ENCODE data around the gene PROB1. TPM values are rescaled to one million over a fixed set of nuclear protein-coding genes. Genes with fewer than 3 reads are reported as not detected.

PROB1 gene
- total and polyA plus RNA-seq, 2 of the 8 experiments (the other 6 are each of a cell fraction or from before 2014, with no cell fraction given): 0.89 to 3.1 TPM

DNA sequence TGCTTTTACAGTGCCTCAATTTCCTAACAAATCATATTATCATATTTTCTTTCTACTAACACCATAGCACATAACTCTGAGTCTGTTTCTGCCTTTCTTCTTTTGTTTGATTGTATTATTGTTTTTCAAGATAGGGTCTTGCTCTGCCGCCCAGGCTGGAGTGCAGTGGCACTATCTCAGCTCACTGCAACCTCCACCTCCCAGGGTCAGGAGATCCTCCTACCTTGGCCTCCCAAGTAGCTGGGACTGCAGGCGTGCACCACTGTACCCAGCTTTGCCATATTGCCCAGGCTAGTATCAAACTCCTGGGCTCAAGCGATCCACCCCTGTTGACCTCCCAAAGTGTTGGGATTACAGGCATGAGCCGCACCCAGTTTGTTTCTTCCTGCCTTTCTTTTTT lies 34.5 kb downstream of the PROB1 start:
- CTCF ChIA-PET (ENCODE audit: partially characterized antibody): interaction anchor here (1.1 kb wide), 2 partner anchors 31 to 87 kb away, joined by 3 to 4 read pairs; no protein-coding TSS in a partner anchor
- no peak overlapping the region for H2BK120ac ChIP-seq (replicated peaks; ENCODE audit: low read depth, low read length)
- POLR2A ChIA-PET (ENCODE audit: partially characterized antibody): interaction anchor here (1.8 to 2.6 kb wide), 2 partner anchors 13 to 67 kb away, joined by 3 to 9 read pairs; partner anchors contain the start of gene MATR3

More for the DNA sequence above, 34.5 kb downstream of the PROB1 start:
- Histone ChIP-seq H2BK5ac (ENCODE audit: low read depth, low read length) (no peak overlapping the region), H3K4ac (replicated peaks; ENCODE audit: insufficient read length, low read depth, low read length) (no peak overlapping the region), H3K36me3 (ENCODE audit: control insufficient read depth in 2 of 4, insufficient read depth in 4 of 4, low read length in 3 of 4) (peaks cover 13 to 20% (median 18%) of the 10 kb centered on the region in 4 experiments), H3K18ac (ENCODE audit: extremely low read depth, low read length) (no peak overlapping the region), H2BK15ac (ENCODE audit: low read length) (no peak overlapping the region), H3K14ac (ENCODE audit: insufficient read length) (no peak overlapping the region), H4K91ac (replicated peaks; ENCODE audit: insufficient read length, low read length) (no peak overlapping the region), H2AFZ (ENCODE audit: low read length) (no peak overlapping the region), H3K23ac (ENCODE audit: insufficient read length) (no peak overlapping the region), H3K27me3 (replicated peaks in 1 of 4; ENCODE audit: control insufficient read depth in 3 of 4, extremely low read depth in 1 of 4, insufficient read depth in 3 of 4, low read length in 3 of 4) (no peaks in the 10 kb centered on the region), H3K4me2 (ENCODE audit: insufficient read depth in 1 of 2, low read depth in 2 of 2, low read length in 2 of 2) (no peak overlapping the region), H3K79me2 (ENCODE audit: control insufficient read depth in 1 of 2, insufficient read depth in 2 of 2, low read length in 2 of 2) (peaks cover 12 to 67% of the 10 kb centered on the region in 2 experiments), H2AK5ac (ENCODE audit: low read depth, low read length) (no peak overlapping the region), H3K4me1 (replicated peaks in 1 of 4; ENCODE audit: control insufficient read depth in 3 of 4, insufficient read depth in 4 of 4, low read length in 3 of 4) (no peaks in the 10 kb centered on the region), H4K20me1 (replicated peaks in 1 of 2; ENCODE audit: control insufficient read depth in 1 of 2, insufficient read depth in 2 of 2, low read length in 2 of 2) (peaks cover 8 to 10% of the 10 kb centered on the region in 2 experiments), H3K9me3 (ENCODE audit: insufficient read depth in 2 of 2, low read depth in 1 of 2, low read length in 1 of 2) (no peaks in the 10 kb centered on the region), H3K9ac (replicated peaks in 1 of 4; ENCODE audit: extremely low read depth in 1 of 4, low read depth in 3 of 4, low read length in 3 of 4) (no peak overlapping the region), H3K23me2 (ENCODE audit: low read depth, low read length) (no peaks in the 10 kb centered on the region), H3K79me1 (ENCODE audit: low read depth, low read length) (peaks cover 8% of the 10 kb centered on the region; the same call in 1 of the 2 replicates), H3K27ac (ENCODE audit: low read depth, low read length) (no peak overlapping the region), H2BK20ac (ENCODE audit: low read length) (no peak overlapping the region), H4K5ac (ENCODE audit: insufficient read length, low read depth, low read length) (no peak overlapping the region), H3K4me3 (ENCODE audit: extremely low read depth in 1 of 4, insufficient read depth in 2 of 4, low read depth in 3 of 4, low read length in 4 of 4) (no peak overlapping the region), H2BK12ac (ENCODE audit: low read depth, low read length) (no peak overlapping the region), H3K56ac (replicated peaks; ENCODE audit: insufficient read length, low read depth, low read length) (no peak overlapping the region), H4K8ac (ENCODE audit: extremely low read depth, insufficient read depth, low read length) (no peak overlapping the region)
- TF ChIP-seq CHD1 (IDR thresholded peaks at IDR 0.05; ENCODE audit: low read depth, low read length) (no peak), JUN (IDR thresholded peaks at IDR 0.05; ENCODE audit: low read depth, low read length) (no peak), SP4 (IDR thresholded peaks at IDR 0.05; ENCODE audit: low read length) (no peak), ASH2L (IDR thresholded peaks at IDR 0.05; ENCODE audit: low read length) (no peak), RBBP5 (IDR thresholded peaks at IDR 0.05; ENCODE audit: borderline replicate concordance, low read depth, low read length) (no peak)
- WGBS, 2 experiments (ENCODE audit: extremely low coverage in 1 of 2, insufficient coverage in 1 of 2, insufficient read length in 1 of 2, insufficient replicate concordance in 2 of 2, low coverage in 1 of 2, low lambda C conversion rate in 2 of 2, missing lambda C conversion rate in 1 of 2): 97% methylated on average over 3 of the region's 4 CpGs; no CpG with 5 or more reads in 1 of the 2 experiments
- DNase-seq (ENCODE audit: low read depth in 1 of 2, low spot score in 2 of 2) (no peak), FAIRE-seq (no peak)
